Stimulated activated naive B cell treated with anti-CD40 and anti-IgM and Interleukin-4, amounts not matched to agents 10 μg/mL and 1 μg/mL and 100 μg/mL, for 72 hours (primary cell): Measurements from ENCODE around the gene PAXIP1.
A peak's percentile ranks its signal among the peaks of the same experiment; 100 is the strongest.

Source experiments
- ATAC-seq, 2 donors: fragments of 150-1000 bp; cut with Tn5 transposase; replicated peaks; 2 replicates each; pipeline ENCODE4 v1.10.0; 2021; ENCODE audit warnings: moderate library complexity in 1 of 2
- DNase-seq: peaks from one replicate; pipeline ENCODE4 v3.0.0; 2021
- H3K27ac Mint-ChIP-seq: one replicate; pipeline ENCODE4 v1.8.0; 2022; ENCODE audit warnings: mild to moderate bottlenecking, mixed read lengths
- H3K27me3 Mint-ChIP-seq, 2 donors: one replicate each; pipeline ENCODE4 v1.8.0; 2022; ENCODE audit warnings: mixed read lengths in 2 of 2
- H3K36me3 Mint-ChIP-seq, 2 donors: one replicate each; pipeline ENCODE4 v1.8.0; 2022; ENCODE audit warnings: mixed read lengths in 2 of 2, mild to moderate bottlenecking in 1 of 2
- H3K4me1 Mint-ChIP-seq, 2 donors: one replicate each; pipeline ENCODE4 v1.8.0; 2022; ENCODE audit warnings: mixed read lengths in 2 of 2, mild to moderate bottlenecking in 1 of 2
- H3K4me3 Mint-ChIP-seq, 2 donors: one replicate each; pipeline ENCODE4 v1.8.0; 2022; ENCODE audit warnings: mild to moderate bottlenecking in 2 of 2, mixed read lengths in 2 of 2, moderate library complexity in 1 of 2
- H3K9me3 Mint-ChIP-seq, 2 donors: one replicate each; pipeline ENCODE4 v1.8.0; 2022; ENCODE audit warnings: mixed read lengths in 2 of 2, mild to moderate bottlenecking in 1 of 2

Gene PAXIP1

GRCh38 chr7:154916856-154917807, 85.8 kb downstream of the PAXIP1 start:
- peaks cover 37 to 67% of the 10 kb centered on the region in 2 donors for H3K27me3 Mint-ChIP-seq
- H3K9me3 Mint-ChIP-seq, result no peaks in the 10 kb centered on the region
- no peak overlapping the region for H3K4me3 Mint-ChIP-seq
- ATAC-seq (no peak), DNase-seq (no peak)
- peaks cover 6 to 14% of the 10 kb centered on the region in 2 donors for H3K4me1 Mint-ChIP-seq
- H3K27ac Mint-ChIP-seq, result no peak overlapping the region
- H3K36me3 Mint-ChIP-seq, result peaks cover 0 to 2% of the 10 kb centered on the region in 2 donors

GRCh38 chr7:154916381-154916780, 86.5 kb downstream of the PAXIP1 start:
- DNase-seq, result no peak
- no peak for ATAC-seq
- H3K27me3 Mint-ChIP-seq, result peaks cover 38 to 66% of the 10 kb centered on the region in 2 donors

GRCh38 chr7:154915600-154915999, 87.3 kb downstream of the PAXIP1 start:
- Mint-ChIP-seq H3K4me3 (no peak overlapping the region), H3K9me3 (peaks cover 2 to 9% of the 10 kb centered on the region in 2 donors), H3K4me1 (peaks cover 6 to 14% of the 10 kb centered on the region in 2 donors), H3K27ac (no peak overlapping the region), H3K27me3 (peaks cover 46 to 73% of the 10 kb centered on the region in 2 donors), H3K36me3 (peaks cover 2 to 8% of the 10 kb centered on the region in 2 donors)
- ATAC-seq, result no peak
- DNase-seq, result no peak

More at GRCh38 chr7:154916381-154916780, 86.5 kb downstream of the PAXIP1 start:
- Mint-ChIP-seq H3K4me3 (no peak overlapping the region), H3K4me1 (peaks cover 6 to 14% of the 10 kb centered on the region in 2 donors), H3K36me3 (peaks cover 1 to 2% of the 10 kb centered on the region in 2 donors), H3K9me3 (peaks cover under 1 to 1% of the 10 kb centered on the region in 2 donors), H3K27ac (no peak overlapping the region)

GRCh38 chr7:154914996-154915380, 87.9 kb downstream of the PAXIP1 start:
- peak overlapping the region in 1 of 2 donors; percentile 62 for H3K4me3 Mint-ChIP-seq
- H3K4me1 Mint-ChIP-seq, result peaks cover 6 to 14% of the 10 kb centered on the region in 2 donors
- H3K27me3 Mint-ChIP-seq, result peaks cover 40 to 69% of the 10 kb centered on the region in 2 donors
- H3K36me3 Mint-ChIP-seq, result peaks cover 2 to 8% of the 10 kb centered on the region in 2 donors
- ATAC-seq (no peak), DNase-seq (no peak)
- peaks cover 2 to 9% of the 10 kb centered on the region in 2 donors for H3K9me3 Mint-ChIP-seq
- no peak overlapping the region for H3K27ac Mint-ChIP-seq

- Mint-ChIP-seq H3K4me1 (peaks cover 6 to 14% of the 10 kb centered on the region in 2 donors), H3K9me3 (peaks cover 2 to 9% of the 10 kb centered on the region in 2 donors), H3K27ac (no peak overlapping the region), H3K27me3 (peaks cover 39 to 69% of the 10 kb centered on the region in 2 donors), H3K36me3 (peaks cover 2 to 8% of the 10 kb centered on the region in 2 donors), H3K4me3 (peak overlapping the region in 1 of 2 donors; percentile 95)
- no peak for DNase-seq
- ATAC-seq, result peak; percentile 3 to 39
These were observed 88.5 kb downstream of the PAXIP1 start for GRCh38 chr7:154914308-154914995.

- H3K27me3 Mint-ChIP-seq, result peaks cover 45 to 71% of the 10 kb centered on the region in 2 donors
- DNase-seq, result peak; percentile 79
- peak; percentile 96 to 98 for ATAC-seq
- peaks cover 6 to 14% of the 10 kb centered on the region in 2 donors for H3K4me1 Mint-ChIP-seq
- H3K27ac Mint-ChIP-seq, result peak overlapping the region; percentile 22
- peaks cover 2 to 9% of the 10 kb centered on the region in 2 donors for H3K9me3 Mint-ChIP-seq
- H3K4me3 Mint-ChIP-seq, result peak overlapping the region; percentile 84 to 95
- peaks cover 2 to 8% of the 10 kb centered on the region in 2 donors for H3K36me3 Mint-ChIP-seq
These were observed 89.2 kb downstream of the PAXIP1 start for GRCh38 chr7:154913638-154914307.

GRCh38 chr7:154912871-154913637, 89.9 kb downstream of the PAXIP1 start:
- Mint-ChIP-seq H3K27me3 (peaks cover 48 to 67% of the 10 kb centered on the region in 2 donors), H3K27ac (peak overlapping the region; percentile 33), H3K36me3 (peaks cover 2 to 8% of the 10 kb centered on the region in 2 donors), H3K4me1 (peaks cover 6 to 14% of the 10 kb centered on the region in 2 donors), H3K4me3 (no peak overlapping the region), H3K9me3 (peaks cover 2 to 9% of the 10 kb centered on the region in 2 donors)
- DNase-seq (no peak), ATAC-seq (no peak)

- no peak for DNase-seq
- Mint-ChIP-seq H3K4me1 (peaks cover 6 to 14% of the 10 kb centered on the region in 2 donors), H3K36me3 (peaks cover 2 to 8% of the 10 kb centered on the region in 2 donors), H3K27me3 (peaks cover 51 to 65% of the 10 kb centered on the region in 2 donors), H3K4me3 (no peak overlapping the region), H3K9me3 (peaks cover 2 to 9% of the 10 kb centered on the region in 2 donors), H3K27ac (no peak overlapping the region)
- ATAC-seq, result no peak
These were observed 91.0 kb downstream of the PAXIP1 start for GRCh38 chr7:154911862-154912455.

- ATAC-seq (no peak), DNase-seq (no peak)
- Mint-ChIP-seq H3K27ac (no peak overlapping the region), H3K36me3 (peaks cover 2 to 8% of the 10 kb centered on the region in 2 donors), H3K4me3 (no peak overlapping the region), H3K4me1 (peaks cover 6 to 14% of the 10 kb centered on the region in 2 donors), H3K9me3 (peaks cover 2 to 9% of the 10 kb centered on the region in 2 donors), H3K27me3 (peaks cover 51 to 64% of the 10 kb centered on the region in 2 donors)
These were observed 91.5 kb downstream of the PAXIP1 start for GRCh38 chr7:154911411-154911810.

- ATAC-seq (no peak), DNase-seq (no peak)
- peaks cover 2 to 8% of the 10 kb centered on the region in 2 donors for H3K36me3 Mint-ChIP-seq
- peaks cover 6 to 14% of the 10 kb centered on the region in 2 donors for H3K4me1 Mint-ChIP-seq
- H3K9me3 Mint-ChIP-seq, result peaks cover 2 to 9% of the 10 kb centered on the region in 2 donors
- H3K27ac Mint-ChIP-seq, result no peak overlapping the region
- H3K27me3 Mint-ChIP-seq, result peaks cover 51 to 60% of the 10 kb centered on the region in 2 donors
- H3K4me3 Mint-ChIP-seq, result no peak overlapping the region
These were observed 91.9 kb downstream of the PAXIP1 start for GRCh38 chr7:154910977-154911376.

- ATAC-seq (no peak), DNase-seq (no peak)
- peaks cover 46 to 58% of the 10 kb centered on the region in 2 donors for H3K27me3 Mint-ChIP-seq
- peaks cover 6 to 14% of the 10 kb centered on the region in 2 donors for H3K4me1 Mint-ChIP-seq
- no peak overlapping the region for H3K4me3 Mint-ChIP-seq
- H3K9me3 Mint-ChIP-seq, result peaks cover 2 to 9% of the 10 kb centered on the region in 2 donors
- H3K27ac Mint-ChIP-seq, result no peak overlapping the region
- H3K36me3 Mint-ChIP-seq, result peaks cover 2 to 8% of the 10 kb centered on the region in 2 donors
These were observed 92.8 kb downstream of the PAXIP1 start for GRCh38 chr7:154910125-154910524.

GRCh38 chr7:154909241-154910105, 93.5 kb downstream of the PAXIP1 start:
- no peak overlapping the region for H3K27ac Mint-ChIP-seq
- H3K4me3 Mint-ChIP-seq, result no peak overlapping the region
- peaks cover 40 to 58% of the 10 kb centered on the region in 2 donors for H3K27me3 Mint-ChIP-seq
- H3K36me3 Mint-ChIP-seq, result peaks cover 2 to 8% of the 10 kb centered on the region in 2 donors
- ATAC-seq (no peak), DNase-seq (no peak)
- peaks cover 4 to 8% of the 10 kb centered on the region in 2 donors for H3K4me1 Mint-ChIP-seq
- H3K9me3 Mint-ChIP-seq, result peaks cover 2 to 9% of the 10 kb centered on the region in 2 donors
